Measurements from ENCODE around the gene RXRG. TPM values are rescaled to one million over a fixed set of nuclear protein-coding genes. Genes with fewer than 3 reads are reported as not detected.

The RXRG gene
- total RNA-seq, 1 experiment from 2014 or later = not detected

- Histone ChIP-seq H3K4ac (ENCODE audit: low read depth, low read length) (no peak overlapping the region), H3K4me1 (ENCODE audit: insufficient read depth, low read length) (no peaks in the 10 kb centered on the region; the same call in 1 of the 2 replicates), H4K20me1 (ENCODE audit: control insufficient read depth, insufficient read depth, insufficient read length) (no peaks in the 10 kb centered on the region), H2BK120ac (ENCODE audit: low read depth, low read length, poor library complexity, severe bottlenecking) (no peak overlapping the region), H2BK15ac (ENCODE audit: low read depth, low read length) (no peak overlapping the region), H3K23ac (ENCODE audit: insufficient read length, low read depth, low read length) (no peak overlapping the region), H4K5ac (ENCODE audit: insufficient read length, low read depth, low read length) (no peak overlapping the region), H4K91ac (ENCODE audit: insufficient read length, low read depth, low read length) (no peak overlapping the region), H3T11ph (ENCODE audit: low read length) (no peak overlapping the region), H3K9me3 (ENCODE audit: control insufficient read depth, low read depth, low read length) (no peaks in the 10 kb centered on the region), H3K9ac (ENCODE audit: extremely low read depth, insufficient read length, low read length) (no peak overlapping the region), H2BK5ac (ENCODE audit: insufficient read length, low read length) (no peak overlapping the region), H3K14ac (ENCODE audit: insufficient read depth, low read length) (no peak overlapping the region), H2BK12ac (ENCODE audit: insufficient read length, low read depth, low read length) (no peak overlapping the region), H3K23me2 (ENCODE audit: insufficient read length, low read depth, low read length, poor library complexity, severe bottlenecking) (no peaks in the 10 kb centered on the region), H3K18ac (ENCODE audit: insufficient read length, low read depth, low read length) (no peak overlapping the region), H3K4me2 (ENCODE audit: insufficient read depth, insufficient read length, low read length) (no peak overlapping the region), H2BK20ac (ENCODE audit: low read depth, low read length, poor library complexity, severe bottlenecking) (no peak overlapping the region), H3K79me1 (ENCODE audit: insufficient read depth, low read depth, low read length, poor library complexity, severe bottlenecking) (no peaks in the 10 kb centered on the region), H3K56ac (ENCODE audit: insufficient read length, low read depth, low read length) (no peak overlapping the region), H3K79me2 (ENCODE audit: insufficient read depth, low read length) (no peaks in the 10 kb centered on the region), H2AK5ac (ENCODE audit: insufficient read length, low read length) (no peak overlapping the region), H3K27ac (ENCODE audit: insufficient read length, low read depth, low read length) (no peak overlapping the region), H3K27me3 (ENCODE audit: insufficient read depth, low read length) (no peaks in the 10 kb centered on the region), H2AFZ (ENCODE audit: low read length) (no peak overlapping the region), H4K8ac (replicated peaks; ENCODE audit: insufficient read length, low read depth, low read length) (no peak overlapping the region)
- no CpG with 5 or more reads among the region's 4 CpGs for WGBS (ENCODE audit: extremely low coverage, insufficient read length, low lambda C conversion rate)
- TF ChIP-seq, protein P1, sequence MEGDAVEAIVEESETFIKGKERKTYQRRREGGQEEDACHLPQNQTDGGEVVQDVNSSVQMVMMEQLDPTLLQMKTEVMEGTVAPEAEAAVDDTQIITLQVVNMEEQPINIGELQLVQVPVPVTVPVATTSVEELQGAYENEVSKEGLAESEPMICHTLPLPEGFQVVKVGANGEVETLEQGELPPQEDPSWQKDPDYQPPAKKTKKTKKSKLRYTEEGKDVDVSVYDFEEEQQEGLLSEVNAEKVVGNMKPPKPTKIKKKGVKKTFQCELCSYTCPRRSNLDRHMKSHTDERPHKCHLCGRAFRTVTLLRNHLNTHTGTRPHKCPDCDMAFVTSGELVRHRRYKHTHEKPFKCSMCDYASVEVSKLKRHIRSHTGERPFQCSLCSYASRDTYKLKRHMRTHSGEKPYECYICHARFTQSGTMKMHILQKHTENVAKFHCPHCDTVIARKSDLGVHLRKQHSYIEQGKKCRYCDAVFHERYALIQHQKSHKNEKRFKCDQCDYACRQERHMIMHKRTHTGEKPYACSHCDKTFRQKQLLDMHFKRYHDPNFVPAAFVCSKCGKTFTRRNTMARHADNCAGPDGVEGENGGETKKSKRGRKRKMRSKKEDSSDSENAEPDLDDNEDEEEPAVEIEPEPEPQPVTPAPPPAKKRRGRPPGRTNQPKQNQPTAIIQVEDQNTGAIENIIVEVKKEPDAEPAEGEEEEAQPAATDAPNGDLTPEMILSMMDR (conservative IDR thresholded peaks at IDR 0.05) = no peak
- no peaks in the 10 kb centered on the region for H3K36me3 Mint-ChIP-seq (ENCODE audit: insufficient read depth in 1 of 3, low read depth in 3 of 3)
- no peak for DNase-seq
- H3K27me3 Mint-ChIP-seq (ENCODE audit: low read depth) = peaks cover 24% of the 10 kb centered on the region
- no peak overlapping the region for H3K4me3 Mint-ChIP-seq
- peaks cover 5 to 12% of the 10 kb centered on the region in 2 experiments for H3K4me1 Mint-ChIP-seq
- no peaks in the 10 kb centered on the region for H3K9me3 Mint-ChIP-seq
- H3K27ac Mint-ChIP-seq = no peak overlapping the region
Observed at GRCh38 chr1:165395901-165396300, 49.0 kb downstream of the RXRG start.

Data from H9 (cell line).